IPS-20b (cell line): ENCODE results near the gene DERA.
"Not testable (repeated sequence)": the region's sequence is repeated elsewhere in the genome, so short reads cannot be mapped to it uniquely, and the experiment has no call there.

Source experiments
- H3K27ac ChIP-seq: one replicate; pipeline ENCODE4 v1.5.1; 2013; ENCODE audit warnings: low read length
- H3K27me3 ChIP-seq: 2 replicates; pipeline ENCODE4 v1.6.1; 2013; ENCODE audit warnings: mild to moderate bottlenecking, low read length, inconsistent platforms; ENCODE audit not compliant: insufficient read depth
- H3K36me3 ChIP-seq: 2 replicates; pipeline ENCODE4 v1.6.1; 2013; ENCODE audit warnings: low read depth, mild to moderate bottlenecking, inconsistent platforms, low read length, moderate library complexity; ENCODE audit not compliant: insufficient read depth
- H3K4me1 ChIP-seq: 2 replicates; pipeline ENCODE4 v1.6.1; 2013; ENCODE audit warnings: mild to moderate bottlenecking, control low read depth, inconsistent platforms, low read length, moderate library complexity; ENCODE audit not compliant: insufficient read depth
- H3K4me3 ChIP-seq: 2 replicates; pipeline ENCODE4 v1.5.1; 2013; ENCODE audit warnings: mild to moderate bottlenecking, low read length, inconsistent platforms
- H3K9ac ChIP-seq: 2 replicates; pipeline ENCODE4 v1.6.1; 2013; ENCODE audit warnings: low read depth, mild to moderate bottlenecking, inconsistent platforms, low read length, moderate library complexity
- H3K9me3 ChIP-seq: 2 replicates; pipeline ENCODE4 v1.6.1; 2013; ENCODE audit warnings: mild to moderate bottlenecking, low read depth, low read length, inconsistent platforms; ENCODE audit not compliant: insufficient read depth

The DERA gene

DNA sequence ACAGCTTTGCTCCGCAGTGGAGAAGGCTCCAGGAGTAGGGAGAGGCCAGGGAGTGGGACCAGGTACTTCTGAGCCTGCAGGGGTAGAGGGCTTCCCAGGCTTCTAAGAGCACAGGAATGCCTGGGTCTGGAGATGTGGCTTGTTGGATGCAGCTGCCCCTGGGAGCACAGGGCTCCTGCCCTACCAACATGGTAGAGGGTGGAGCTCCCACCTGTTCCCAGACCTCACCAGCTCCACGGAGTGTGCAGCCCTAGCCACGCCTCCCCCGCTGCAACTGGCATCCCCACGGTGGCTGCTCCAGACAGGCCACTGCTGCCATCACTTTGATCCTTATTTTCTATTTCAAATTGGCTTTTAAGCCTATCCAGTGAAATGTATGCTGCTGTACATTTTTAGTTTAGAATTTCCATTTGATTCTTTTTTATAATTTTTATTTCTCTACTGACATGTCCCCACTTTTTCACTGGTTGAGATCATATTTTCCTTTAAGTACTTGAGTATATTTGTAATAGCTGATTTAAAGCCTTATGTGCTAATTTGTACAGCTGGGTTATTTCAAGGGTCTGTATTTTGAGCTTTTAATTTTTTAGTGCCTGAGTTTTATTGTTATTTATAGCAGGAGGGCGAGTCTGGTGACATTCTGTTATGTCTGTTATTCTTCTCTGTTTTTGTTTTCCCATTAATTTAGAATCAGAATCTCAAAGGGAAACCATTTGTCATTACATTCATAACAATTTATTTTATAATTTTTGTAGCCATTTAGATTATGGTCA is 78.0 kb downstream of the DERA start:
- H3K9ac ChIP-seq: no peak overlapping the region
- H3K27ac ChIP-seq: no peak overlapping the region
- H3K36me3 ChIP-seq: 0 out of 2 replicates have a peak, but pooled peaks cover 6% of the 10 kb centered on the region
- no peaks in the 10 kb centered on the region for H3K27me3 ChIP-seq
- H3K4me3 ChIP-seq: no peak overlapping the region
- H3K9me3 ChIP-seq: no peaks in the 10 kb centered on the region
- H3K4me1 ChIP-seq: no peaks in the 10 kb centered on the region

DNA sequence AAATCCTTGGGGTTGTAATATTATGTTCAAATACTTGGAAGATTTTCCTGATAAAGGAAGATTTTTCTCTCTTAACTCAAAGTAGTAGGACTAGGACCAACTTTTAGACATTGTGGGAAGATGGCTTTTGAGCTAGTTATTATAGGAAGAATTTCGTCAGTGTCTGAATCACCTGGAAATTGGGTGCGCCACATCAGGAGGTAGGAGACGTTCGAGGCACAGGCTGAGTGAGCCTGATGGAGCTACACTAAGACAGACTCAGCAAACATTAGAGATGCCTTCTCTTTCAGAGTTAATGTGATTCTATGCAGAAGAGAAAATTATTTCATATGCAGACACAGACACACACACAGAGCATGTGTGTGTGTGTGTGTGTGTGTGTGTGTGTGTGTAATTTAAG is 84.7 kb downstream of the DERA start:
- Histone ChIP-seq H3K36me3 (no peaks in the 10 kb centered on the region), H3K9me3 (no peaks in the 10 kb centered on the region), H3K27me3 (no peaks in the 10 kb centered on the region), H3K4me3 (no peak overlapping the region), H3K4me1 (no peaks in the 10 kb centered on the region), H3K27ac (no peak overlapping the region), H3K9ac (no peak overlapping the region)

DNA sequence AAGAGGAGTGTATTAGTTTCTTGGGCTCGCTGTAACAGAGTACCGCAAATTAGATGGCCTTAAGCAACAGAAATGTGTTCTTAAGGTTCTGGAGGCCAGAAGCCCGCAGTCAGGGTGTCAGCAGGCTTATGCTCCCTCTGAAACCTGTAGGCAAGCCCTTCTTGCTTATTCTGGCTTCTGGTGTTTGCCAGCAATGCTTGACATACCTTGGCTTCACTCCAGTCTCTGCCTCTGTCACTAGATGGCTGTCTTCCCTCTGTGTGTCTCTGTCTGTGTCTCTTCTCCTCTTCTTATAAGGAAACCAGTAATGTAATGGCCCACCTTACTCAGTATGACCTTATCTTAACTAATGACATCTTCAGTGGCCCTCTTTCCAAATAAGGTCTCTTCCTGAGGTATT is 85.1 kb downstream of the DERA start:
- H3K36me3 ChIP-seq: no peaks in the 10 kb centered on the region
- H3K9ac ChIP-seq: no peak overlapping the region
- no peak overlapping the region for H3K27ac ChIP-seq
- no peaks in the 10 kb centered on the region for H3K27me3 ChIP-seq
- no peaks in the 10 kb centered on the region for H3K9me3 ChIP-seq
- no peaks in the 10 kb centered on the region for H3K4me1 ChIP-seq
- H3K4me3 ChIP-seq: no peak overlapping the region

DNA sequence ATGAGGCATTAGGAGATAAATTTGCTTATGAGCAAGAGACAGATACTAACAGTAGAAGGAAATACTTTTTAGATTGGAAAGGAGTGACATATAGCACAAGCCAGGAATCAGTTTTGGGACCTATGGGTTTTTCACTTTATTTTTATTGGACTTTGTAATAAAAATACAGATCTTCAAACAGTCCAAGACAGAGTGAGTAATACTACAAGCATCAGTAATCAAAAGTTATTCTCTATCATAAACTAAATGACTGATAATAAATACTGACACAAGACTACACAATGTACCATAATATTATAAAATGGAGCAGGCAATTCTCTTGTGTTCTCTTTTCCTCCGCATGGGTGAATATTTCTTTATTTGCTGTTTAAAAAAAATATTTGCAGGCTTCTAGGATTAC is 85.8 kb downstream of the DERA start:
- no peaks in the 10 kb centered on the region for H3K9me3 ChIP-seq
- H3K27ac ChIP-seq: no peak overlapping the region
- no peak overlapping the region for H3K4me3 ChIP-seq
- no peaks in the 10 kb centered on the region for H3K36me3 ChIP-seq
- H3K9ac ChIP-seq: no peak overlapping the region
- no peaks in the 10 kb centered on the region for H3K27me3 ChIP-seq
- H3K4me1 ChIP-seq: no peaks in the 10 kb centered on the region

DNA sequence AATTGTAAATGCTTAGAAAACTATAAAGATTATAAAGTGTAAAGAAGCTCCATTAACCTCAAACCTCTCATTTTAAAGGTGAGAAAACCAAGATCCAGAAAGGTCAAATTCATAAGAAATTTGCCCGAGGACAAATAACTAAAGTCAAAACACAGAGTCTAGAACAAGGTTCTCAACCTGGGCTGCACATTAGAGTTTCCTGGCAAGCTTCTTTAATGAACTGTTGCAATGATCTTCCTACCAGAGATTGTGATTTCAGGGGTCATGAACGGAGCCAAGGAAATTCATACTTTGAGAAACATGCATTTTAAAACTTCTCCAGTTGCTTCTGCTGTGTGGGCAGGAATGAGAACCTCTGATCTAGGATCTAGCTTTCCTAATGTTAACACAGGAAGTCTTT is 86.8 kb downstream of the DERA start:
- Histone ChIP-seq H3K36me3 (no peaks in the 10 kb centered on the region), H3K9ac (no peak overlapping the region), H3K4me1 (no peaks in the 10 kb centered on the region), H3K4me3 (no peak overlapping the region), H3K27ac (no peak overlapping the region), H3K27me3 (no peaks in the 10 kb centered on the region), H3K9me3 (no peaks in the 10 kb centered on the region)

DNA sequence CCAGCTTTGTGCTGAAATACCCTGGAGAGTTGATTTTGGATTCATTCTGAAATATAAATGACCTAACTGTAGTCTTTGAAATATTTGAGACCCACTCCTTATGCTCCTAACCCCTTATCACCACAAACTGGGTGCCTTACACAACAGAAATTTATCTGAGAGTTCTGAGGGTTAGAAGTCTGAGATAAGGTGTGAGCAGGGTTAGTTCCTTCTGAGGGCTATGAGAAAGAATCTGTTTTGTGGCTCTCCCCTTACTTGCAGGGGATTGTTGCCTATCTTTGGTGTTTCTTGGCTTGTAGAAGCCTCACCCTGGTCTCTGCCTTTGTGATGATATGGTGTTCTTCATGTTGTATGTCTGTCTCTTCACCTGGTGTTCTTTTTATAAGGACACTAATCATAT is 91.7 kb downstream of the DERA start:
- H3K9me3 ChIP-seq: no peaks in the 10 kb centered on the region
- no peaks in the 10 kb centered on the region for H3K4me1 ChIP-seq
- H3K27me3 ChIP-seq: no peaks in the 10 kb centered on the region
- no peaks in the 10 kb centered on the region for H3K36me3 ChIP-seq
- H3K9ac ChIP-seq: no peak overlapping the region
- no peak overlapping the region for H3K27ac ChIP-seq
- no peak overlapping the region for H3K4me3 ChIP-seq

DNA sequence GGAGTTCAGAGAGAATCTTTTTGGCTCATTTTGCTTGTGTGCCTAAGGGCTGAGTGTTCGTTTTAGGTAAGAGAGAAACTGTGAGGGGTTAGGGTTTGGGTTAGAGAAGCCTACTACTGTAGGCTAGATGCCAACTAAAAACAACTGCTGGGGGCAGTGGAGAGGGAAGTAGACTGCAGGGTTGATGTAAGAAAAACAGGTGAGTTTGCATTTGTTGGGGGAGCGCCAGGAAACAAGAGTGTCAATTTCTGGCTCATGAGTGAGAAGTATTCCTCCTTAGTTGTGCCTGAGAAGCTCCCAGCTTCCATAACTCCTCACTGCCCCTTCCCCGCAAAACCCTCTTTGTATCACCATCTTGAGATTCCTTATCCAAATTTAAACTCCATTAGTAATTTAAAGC is 92.3 kb downstream of the DERA start:
- H3K4me3 ChIP-seq: no peak overlapping the region
- H3K36me3 ChIP-seq: no peaks in the 10 kb centered on the region
- no peak overlapping the region for H3K9ac ChIP-seq
- H3K4me1 ChIP-seq: no peaks in the 10 kb centered on the region
- H3K27ac ChIP-seq: no peak overlapping the region
- H3K27me3 ChIP-seq: no peaks in the 10 kb centered on the region
- H3K9me3 ChIP-seq: no peaks in the 10 kb centered on the region

DNA sequence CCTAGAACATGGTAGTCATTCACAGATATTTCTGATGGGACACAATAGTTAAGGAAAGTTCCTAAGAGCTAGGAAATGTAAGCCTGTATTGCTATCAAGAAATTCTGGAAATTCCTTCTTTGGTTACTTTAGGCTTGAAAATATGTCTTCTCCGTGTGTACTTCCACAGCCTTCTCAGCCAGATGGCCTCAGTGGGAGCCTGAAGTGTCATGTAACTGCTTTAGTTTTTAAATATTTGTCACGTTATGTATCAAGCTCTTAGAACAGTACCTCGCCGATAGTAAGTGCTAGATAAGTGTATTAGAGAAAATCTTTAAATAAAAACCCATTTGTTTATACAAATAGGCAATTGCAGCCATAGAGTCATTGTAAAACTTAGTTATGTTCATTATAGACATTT is 95.6 kb downstream of the DERA start:
- H3K4me1 ChIP-seq: no peaks in the 10 kb centered on the region
- no peak overlapping the region for H3K27ac ChIP-seq
- H3K36me3 ChIP-seq: no peaks in the 10 kb centered on the region
- no peak overlapping the region for H3K4me3 ChIP-seq
- H3K9ac ChIP-seq: no peak overlapping the region
- no peaks in the 10 kb centered on the region for H3K9me3 ChIP-seq
- H3K27me3 ChIP-seq: no peaks in the 10 kb centered on the region

DNA sequence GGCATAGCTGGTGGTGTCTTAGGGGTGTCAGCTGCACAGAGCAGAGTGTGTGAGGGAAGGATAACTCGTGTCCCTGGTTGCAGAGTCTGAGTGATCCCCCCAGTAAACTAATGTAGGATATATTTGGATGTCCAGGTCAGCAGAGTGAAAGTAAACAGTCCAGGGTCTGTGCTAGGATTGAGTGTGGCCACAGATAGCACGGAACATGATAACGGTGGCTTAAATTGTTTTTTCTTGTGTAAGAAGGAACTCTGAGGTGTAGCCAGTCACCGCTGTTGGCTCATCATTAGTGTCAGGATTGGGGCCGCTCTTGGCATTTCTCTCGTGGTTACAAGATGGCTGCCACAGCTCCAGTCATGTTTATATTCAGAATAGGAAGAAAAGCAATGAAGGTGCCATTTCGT is 97.3 kb downstream of the DERA start:
- H3K9me3 ChIP-seq: peaks cover 6% of the 10 kb centered on the region; the same call in 1 of the 2 replicates
- no peaks in the 10 kb centered on the region for H3K27me3 ChIP-seq
- no peaks in the 10 kb centered on the region for H3K36me3 ChIP-seq
- H3K9ac ChIP-seq: no peak overlapping the region
- no peak overlapping the region for H3K4me3 ChIP-seq
- H3K4me1 ChIP-seq: no peaks in the 10 kb centered on the region
- no peak overlapping the region for H3K27ac ChIP-seq

DNA sequence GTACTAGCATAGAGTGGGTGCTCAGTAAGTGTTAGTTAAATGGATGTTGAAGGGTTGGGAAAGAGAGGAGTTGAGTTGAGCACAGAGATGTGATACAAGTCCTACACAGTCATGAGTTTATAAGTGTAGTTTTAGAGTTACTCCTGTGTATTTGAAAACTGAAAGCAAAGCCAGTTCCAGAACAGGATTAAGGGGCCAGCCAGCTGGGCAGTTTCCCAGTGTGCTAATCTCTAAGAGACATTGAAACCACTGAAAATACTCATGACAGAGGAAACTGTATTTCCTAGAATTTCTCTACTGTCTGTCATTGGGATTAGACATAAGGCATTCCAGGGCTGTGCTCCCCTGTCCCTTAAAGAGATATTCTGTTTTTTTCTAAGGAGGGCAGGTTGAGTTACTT is 101.0 kb downstream of the DERA start:
- H3K27me3 ChIP-seq: no peaks in the 10 kb centered on the region
- no peaks in the 10 kb centered on the region for H3K36me3 ChIP-seq
- no peak overlapping the region for H3K4me3 ChIP-seq
- no peak overlapping the region for H3K9ac ChIP-seq
- peaks cover 31% of the 10 kb centered on the region for H3K9me3 ChIP-seq
- H3K4me1 ChIP-seq: no peaks in the 10 kb centered on the region
- no peak overlapping the region for H3K27ac ChIP-seq

DNA sequence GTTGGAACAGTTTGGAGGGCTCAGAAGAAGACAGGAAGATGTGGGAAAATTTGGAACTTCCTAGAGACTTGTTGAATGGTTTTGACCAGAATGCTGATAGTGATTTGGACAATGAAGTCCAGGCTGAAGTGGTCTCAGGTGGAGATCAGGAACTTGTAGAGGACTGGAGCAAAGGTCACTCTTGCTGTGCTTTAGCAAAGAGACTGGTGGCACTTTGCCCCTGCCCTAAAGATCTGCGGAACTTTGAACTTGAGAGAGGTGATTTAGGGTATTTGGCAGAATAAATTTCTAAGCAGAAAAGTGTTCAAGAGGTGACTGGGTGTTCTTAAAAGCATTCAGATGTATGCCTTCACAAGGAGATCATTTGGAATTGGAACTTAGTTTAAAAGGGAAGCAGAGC is 102.6 kb downstream of the DERA start:
- H3K4me1 ChIP-seq, H3K27me3 ChIP-seq, H3K9ac ChIP-seq, H3K27ac ChIP-seq, H3K4me3 ChIP-seq, H3K36me3 ChIP-seq: not testable (repeated sequence)
- peaks cover 34% of the 10 kb centered on the region for H3K9me3 ChIP-seq

DNA sequence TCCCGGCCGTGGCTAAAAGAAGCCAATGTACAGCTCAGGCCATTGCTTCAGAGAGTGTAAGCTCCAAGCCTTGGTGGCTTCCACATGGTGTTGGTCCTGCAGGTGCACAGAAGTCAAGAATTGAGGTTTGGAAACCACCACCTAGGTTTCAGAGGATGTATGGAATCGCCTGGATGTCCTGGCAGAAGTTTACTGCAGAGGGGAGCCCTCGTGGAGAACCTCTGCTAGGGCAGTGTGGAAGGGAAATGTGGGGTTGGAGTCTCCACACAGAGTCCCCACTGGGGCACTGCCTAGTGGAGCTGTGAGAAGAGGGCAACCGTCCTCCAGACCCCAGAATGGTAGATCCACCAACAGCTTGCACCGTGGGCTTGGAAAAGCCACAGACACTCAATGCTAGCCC is 103.3 kb downstream of the DERA start:
- H3K9me3 ChIP-seq: peaks cover 34% of the 10 kb centered on the region
- H3K4me3 ChIP-seq, H3K27me3 ChIP-seq, H3K9ac ChIP-seq, H3K4me1 ChIP-seq, H3K36me3 ChIP-seq, H3K27ac ChIP-seq: not testable (repeated sequence)
